ENCODE measurements around the gene COX10.

Gene COX10

GRCh38 chr17:14245002-14245401 lies 175.7 kb downstream of the COX10 start:
- no peaks in the 10 kb centered on the region for H3K9me3 ChIP-seq (ENCODE audit: low read length)
- H3K4me3 ChIP-seq (ENCODE audit: low read length) = no peak overlapping the region
- no peaks in the 10 kb centered on the region for H3K36me3 ChIP-seq (ENCODE audit: insufficient read depth, low read length)
- H3K27me3 ChIP-seq (ENCODE audit: insufficient read depth, low read length) = no peaks in the 10 kb centered on the region
- peak overlapping the region; percentile 43 for H2AFZ ChIP-seq (ENCODE audit: low read depth, low read length)
- H3K4me1 ChIP-seq (ENCODE audit: insufficient read depth, low read length) = peaks cover 2% of the 10 kb centered on the region

GRCh38 chr17:14245629-14246028 lies 176.3 kb downstream of the COX10 start:
- H3K27me3 ChIP-seq (ENCODE audit: insufficient read depth, low read length) = no peaks in the 10 kb centered on the region
- H3K9me3 ChIP-seq (ENCODE audit: low read length) = no peaks in the 10 kb centered on the region
- H3K36me3 ChIP-seq (ENCODE audit: insufficient read depth, low read length) = no peaks in the 10 kb centered on the region
- peaks cover 2% of the 10 kb centered on the region for H3K4me1 ChIP-seq (ENCODE audit: insufficient read depth, low read length)
- H3K4me3 ChIP-seq (ENCODE audit: low read length) = no peak overlapping the region
- H2AFZ ChIP-seq (ENCODE audit: low read depth, low read length) = no peak overlapping the region
